ENCODE results near the gene SPIN2B. TPM values are rescaled to one million over a fixed set of nuclear protein-coding genes. Genes with fewer than 3 reads are reported as not detected.

The SPIN2B gene
- total and polyA plus RNA-seq, 10 of the 15 experiments (the other 5 are each of a cell fraction or from before 2014, with no cell fraction given): 2.7 to 8.9 (median 6.0) TPM

DNA sequence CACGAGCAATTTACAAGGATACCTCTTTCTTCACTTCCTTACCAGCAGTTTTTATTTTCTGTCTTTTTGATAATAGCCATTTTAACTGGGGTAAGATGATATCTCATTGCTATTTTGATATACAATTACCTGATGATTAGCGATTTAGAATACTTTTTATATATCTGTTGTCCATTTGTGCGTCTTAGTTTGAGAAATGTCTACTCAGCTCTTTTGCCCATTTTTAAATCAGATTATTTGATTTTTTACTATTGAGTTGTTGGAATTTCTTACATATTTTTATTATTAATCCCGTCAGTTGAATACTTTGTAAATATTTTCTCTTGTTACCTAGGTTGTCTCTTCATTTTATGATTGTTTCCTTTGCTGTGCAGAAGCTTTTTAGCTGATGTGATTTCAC is 17.3 kb upstream of the SPIN2B start:
- no peak for DNase-seq (ENCODE audit: low read depth, low spot score)
- Histone ChIP-seq H3K36me3 (ENCODE audit: control insufficient read depth in 2 of 2, insufficient read depth in 2 of 2, low read length in 1 of 2) (no peaks in the 10 kb centered on the region), H3K9me3 (replicated peaks; ENCODE audit: control insufficient read depth, insufficient read depth, low read length) (no peaks in the 10 kb centered on the region), H3K79me2 (ENCODE audit: control insufficient read depth, insufficient read depth, low read length) (no peaks in the 10 kb centered on the region), H3K27me3 (replicated peaks in 1 of 2; ENCODE audit: control insufficient read depth in 2 of 2, insufficient read depth in 2 of 2, low read length in 1 of 2) (no peaks in the 10 kb centered on the region), H3K4me3 (no peak overlapping the region), H3K4me1 (ENCODE audit: control insufficient read depth, insufficient read depth, low read length) (no peaks in the 10 kb centered on the region), H3K9ac (ENCODE audit: control insufficient read depth, insufficient read depth, low read length) (no peak overlapping the region), H3K27ac (ENCODE audit: control insufficient read depth, insufficient read depth) (no peak overlapping the region), H4K20me1 (ENCODE audit: control insufficient read depth, insufficient read depth) (no peaks in the 10 kb centered on the region), H3K4me2 (ENCODE audit: control insufficient read depth, insufficient read depth) (no peak overlapping the region), H2AFZ (ENCODE audit: control insufficient read depth, low read depth, low read length) (no peak overlapping the region)
- ChIA-PET RAD21 (ENCODE audit: unreplicated experiment) (no interaction called here), SMC1A (ENCODE audit: uncharacterized antibody, unreplicated experiment) (no interaction called here), CTCF (no interaction called here), POLR2A (no interaction called here)
- ATAC-seq: no peak
- no TSS peak for BruUV-seq (replicated peaks)
- intact Hi-C loops (cut with micrococcal nuclease; ENCODE audit: unreplicated experiment): no loop called here
- FAIRE-seq: no peak
- in situ Hi-C loops (cut with MboI): loop anchor here (25.0 kb wide), 2 partner anchors 151 to 576 kb away; partner anchors contain the start of genes SPIN3 and UBQLN2
- 45% methylated on average over 4 of the region's 4 CpGs for WGBS (ENCODE audit: insufficient coverage, insufficient replicate concordance, low lambda C conversion rate, missing lambda C conversion rate)
- TF ChIP-seq EP300 (IDR thresholded peaks at IDR 0.05; ENCODE audit: borderline replicate concordance in 1 of 2, control insufficient read depth in 1 of 2, low read depth in 2 of 2, low read length in 2 of 2): no peak
- no peak for TF ChIP-seq CBFB (IDR thresholded peaks at IDR 0.05; ENCODE audit: low read depth)
- no peak for TF ChIP-seq ZZZ3 (IDR thresholded peaks at IDR 0.05; ENCODE audit: control insufficient read depth, insufficient read length, low read depth)
- no peak for TF ChIP-seq SREBF1 (IDR thresholded peaks at IDR 0.05; ENCODE audit: low read length)
- no peak for TF ChIP-seq EZH2 (IDR thresholded peaks at IDR 0.05; ENCODE audit: borderline replicate concordance, control insufficient read depth, low read depth, low read length)
- TF ChIP-seq, protein P1, sequence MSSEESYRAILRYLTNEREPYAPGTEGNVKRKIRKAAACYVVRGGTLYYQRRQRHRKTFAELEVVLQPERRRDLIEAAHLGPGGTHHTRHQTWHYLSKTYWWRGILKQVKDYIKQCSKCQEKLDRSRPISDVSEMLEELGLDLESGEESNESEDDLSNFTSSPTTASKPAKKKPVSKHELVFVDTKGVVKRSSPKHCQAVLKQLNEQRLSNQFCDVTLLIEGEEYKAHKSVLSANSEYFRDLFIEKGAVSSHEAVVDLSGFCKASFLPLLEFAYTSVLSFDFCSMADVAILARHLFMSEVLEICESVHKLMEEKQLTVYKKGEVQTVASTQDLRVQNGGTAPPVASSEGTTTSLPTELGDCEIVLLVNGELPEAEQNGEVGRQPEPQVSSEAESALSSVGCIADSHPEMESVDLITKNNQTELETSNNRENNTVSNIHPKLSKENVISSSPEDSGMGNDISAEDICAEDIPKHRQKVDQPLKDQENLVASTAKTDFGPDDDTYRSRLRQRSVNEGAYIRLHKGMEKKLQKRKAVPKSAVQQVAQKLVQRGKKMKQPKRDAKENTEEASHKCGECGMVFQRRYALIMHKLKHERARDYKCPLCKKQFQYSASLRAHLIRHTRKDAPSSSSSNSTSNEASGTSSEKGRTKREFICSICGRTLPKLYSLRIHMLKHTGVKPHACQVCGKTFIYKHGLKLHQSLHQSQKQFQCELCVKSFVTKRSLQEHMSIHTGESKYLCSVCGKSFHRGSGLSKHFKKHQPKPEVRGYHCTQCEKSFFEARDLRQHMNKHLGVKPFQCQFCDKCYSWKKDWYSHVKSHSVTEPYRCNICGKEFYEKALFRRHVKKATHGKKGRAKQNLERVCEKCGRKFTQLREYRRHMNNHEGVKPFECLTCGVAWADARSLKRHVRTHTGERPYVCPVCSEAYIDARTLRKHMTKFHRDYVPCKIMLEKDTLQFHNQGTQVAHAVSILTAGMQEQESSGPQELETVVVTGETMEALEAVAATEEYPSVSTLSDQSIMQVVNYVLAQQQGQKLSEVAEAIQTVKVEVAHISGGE (CRISPR knock-in tag; IDR thresholded peaks at IDR 0.05): no peak
- TF ChIP-seq, protein P2, sequence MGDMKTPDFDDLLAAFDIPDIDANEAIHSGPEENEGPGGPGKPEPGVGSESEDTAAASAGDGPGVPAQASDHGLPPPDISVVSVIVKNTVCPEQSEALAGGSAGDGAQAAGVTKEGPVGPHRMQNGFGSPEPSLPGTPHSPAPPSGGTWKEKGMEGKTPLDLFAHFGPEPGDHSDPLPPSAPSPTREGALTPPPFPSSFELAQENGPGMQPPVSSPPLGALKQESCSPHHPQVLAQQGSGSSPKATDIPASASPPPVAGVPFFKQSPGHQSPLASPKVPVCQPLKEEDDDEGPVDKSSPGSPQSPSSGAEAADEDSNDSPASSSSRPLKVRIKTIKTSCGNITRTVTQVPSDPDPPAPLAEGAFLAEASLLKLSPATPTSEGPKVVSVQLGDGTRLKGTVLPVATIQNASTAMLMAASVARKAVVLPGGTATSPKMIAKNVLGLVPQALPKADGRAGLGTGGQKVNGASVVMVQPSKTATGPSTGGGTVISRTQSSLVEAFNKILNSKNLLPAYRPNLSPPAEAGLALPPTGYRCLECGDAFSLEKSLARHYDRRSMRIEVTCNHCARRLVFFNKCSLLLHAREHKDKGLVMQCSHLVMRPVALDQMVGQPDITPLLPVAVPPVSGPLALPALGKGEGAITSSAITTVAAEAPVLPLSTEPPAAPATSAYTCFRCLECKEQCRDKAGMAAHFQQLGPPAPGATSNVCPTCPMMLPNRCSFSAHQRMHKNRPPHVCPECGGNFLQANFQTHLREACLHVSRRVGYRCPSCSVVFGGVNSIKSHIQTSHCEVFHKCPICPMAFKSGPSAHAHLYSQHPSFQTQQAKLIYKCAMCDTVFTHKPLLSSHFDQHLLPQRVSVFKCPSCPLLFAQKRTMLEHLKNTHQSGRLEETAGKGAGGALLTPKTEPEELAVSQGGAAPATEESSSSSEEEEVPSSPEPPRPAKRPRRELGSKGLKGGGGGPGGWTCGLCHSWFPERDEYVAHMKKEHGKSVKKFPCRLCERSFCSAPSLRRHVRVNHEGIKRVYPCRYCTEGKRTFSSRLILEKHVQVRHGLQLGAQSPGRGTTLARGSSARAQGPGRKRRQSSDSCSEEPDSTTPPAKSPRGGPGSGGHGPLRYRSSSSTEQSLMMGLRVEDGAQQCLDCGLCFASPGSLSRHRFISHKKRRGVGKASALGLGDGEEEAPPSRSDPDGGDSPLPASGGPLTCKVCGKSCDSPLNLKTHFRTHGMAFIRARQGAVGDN (IDR thresholded peaks at IDR 0.05): no peak
- no peak for TF ChIP-seq EGR1 (IDR thresholded peaks at IDR 0.05; ENCODE audit: borderline replicate concordance in 1 of 2, low read depth in 2 of 2, low read length in 2 of 2)
- TF ChIP-seq TBL1XR1 (IDR thresholded peaks at IDR 0.05; ENCODE audit: low read depth, low read length): no peak
- TF ChIP-seq, protein P3, sequence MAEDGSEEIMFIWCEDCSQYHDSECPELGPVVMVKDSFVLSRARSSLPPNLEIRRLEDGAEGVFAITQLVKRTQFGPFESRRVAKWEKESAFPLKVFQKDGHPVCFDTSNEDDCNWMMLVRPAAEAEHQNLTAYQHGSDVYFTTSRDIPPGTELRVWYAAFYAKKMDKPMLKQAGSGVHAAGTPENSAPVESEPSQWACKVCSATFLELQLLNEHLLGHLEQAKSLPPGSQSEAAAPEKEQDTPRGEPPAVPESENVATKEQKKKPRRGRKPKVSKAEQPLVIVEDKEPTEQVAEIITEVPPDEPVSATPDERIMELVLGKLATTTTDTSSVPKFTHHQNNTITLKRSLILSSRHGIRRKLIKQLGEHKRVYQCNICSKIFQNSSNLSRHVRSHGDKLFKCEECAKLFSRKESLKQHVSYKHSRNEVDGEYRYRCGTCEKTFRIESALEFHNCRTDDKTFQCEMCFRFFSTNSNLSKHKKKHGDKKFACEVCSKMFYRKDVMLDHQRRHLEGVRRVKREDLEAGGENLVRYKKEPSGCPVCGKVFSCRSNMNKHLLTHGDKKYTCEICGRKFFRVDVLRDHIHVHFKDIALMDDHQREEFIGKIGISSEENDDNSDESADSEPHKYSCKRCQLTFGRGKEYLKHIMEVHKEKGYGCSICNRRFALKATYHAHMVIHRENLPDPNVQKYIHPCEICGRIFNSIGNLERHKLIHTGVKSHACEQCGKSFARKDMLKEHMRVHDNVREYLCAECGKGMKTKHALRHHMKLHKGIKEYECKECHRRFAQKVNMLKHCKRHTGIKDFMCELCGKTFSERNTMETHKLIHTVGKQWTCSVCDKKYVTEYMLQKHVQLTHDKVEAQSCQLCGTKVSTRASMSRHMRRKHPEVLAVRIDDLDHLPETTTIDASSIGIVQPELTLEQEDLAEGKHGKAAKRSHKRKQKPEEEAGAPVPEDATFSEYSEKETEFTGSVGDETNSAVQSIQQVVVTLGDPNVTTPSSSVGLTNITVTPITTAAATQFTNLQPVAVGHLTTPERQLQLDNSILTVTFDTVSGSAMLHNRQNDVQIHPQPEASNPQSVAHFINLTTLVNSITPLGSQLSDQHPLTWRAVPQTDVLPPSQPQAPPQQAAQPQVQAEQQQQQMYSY (CRISPR knock-in tag; IDR thresholded peaks at IDR 0.05): no peak
- no peak for TF ChIP-seq FOS (IDR thresholded peaks at IDR 0.05; ENCODE audit: borderline replicate concordance, extremely low read depth, insufficient read length)
- TF ChIP-seq TCF3 (IDR thresholded peaks at IDR 0.05; ENCODE audit: borderline replicate concordance, insufficient read depth, low read depth, low read length): no peak

All from GM12878 (cell line).